GM12878 (cell line): ENCODE measurements around the gene TMEM236. TPM values are rescaled to one million over a fixed set of nuclear protein-coding genes. Genes with fewer than 3 reads are reported as not detected.

Experiments used
- ATAC-seq: fragments of 200-7000 bp; cut with Tn5 transposase; 3 replicates; pipeline ENCODE4 v1.9.1; 2020; ENCODE audit warnings: mild to moderate bottlenecking, moderate library complexity
- BruUV-seq: library from RNA; stranded (reverse); fragments of 400-500 nt; replicated peaks from 2 replicates; lab custom pipeline; 2021; lab: Mats Ljungman, UMichigan
- CTCF ChIA-PET: fragments of 300-600 bp; sonication (Branson Sonifier 250); formaldehyde crosslinking; extraction: SDS; loops from one replicate; lab custom pipeline; 2021; ENCODE audit warnings: inconsistent platforms; lab: Yijun Ruan, JAX
- POLR2A ChIA-PET: fragments of 350-600 bp; formaldehyde crosslinking; extraction: SDS; loops from one replicate; lab custom pipeline; 2021; ENCODE audit warnings: inconsistent platforms; lab: Charles Lee
- RAD21 ChIA-PET: fragments of 300-600 bp; sonication (Branson Sonifier 250); formaldehyde crosslinking; loops from one replicate; lab custom pipeline; 2023; ENCODE audit warnings: antibody characterized with exemption; ENCODE audit not compliant: unreplicated experiment; lab: Charles Lee
- SMC1A ChIA-PET: fragments of 300-600 bp; sonication (Branson Sonifier 250); formaldehyde crosslinking; loops from one replicate; lab custom pipeline; 2023; ENCODE audit not compliant: unreplicated experiment, uncharacterized antibody; lab: Charles Lee
- DNase-seq: peaks from one replicate; pipeline ENCODE4 v3.0.0-alpha.2; 2011; ENCODE audit warnings: low read depth, low spot score
- FAIRE-seq: peaks from 3 replicates; lab custom pipeline; 2011; peaks lifted over from hg19 to GRCh38; lab: Jason Lieb, UNC
- H2AFZ ChIP-seq: 2 replicates; pipeline ENCODE4 v1.6.0; 2011; ENCODE audit warnings: low read depth, low read length, control low read depth; ENCODE audit not compliant: control insufficient read depth
- H3K27ac ChIP-seq: 2 replicates; pipeline ENCODE4 v1.5.1; 2011; ENCODE audit warnings: control low read depth; ENCODE audit not compliant: control insufficient read depth, insufficient read depth
- H3K27me3 ChIP-seq, 2 experiments: replicated peaks in 1 of 2; 2 replicates each; pipeline versions ENCODE4 v1.6.0 to v1.6.1; 2011; ENCODE audit warnings: low read length in 1 of 2; ENCODE audit not compliant: control insufficient read depth in 2 of 2, insufficient read depth in 2 of 2
- H3K36me3 ChIP-seq, 2 experiments: 2 replicates each; pipeline ENCODE4 v1.5.1; 2011; ENCODE audit warnings: low read length in 1 of 2; ENCODE audit not compliant: control insufficient read depth in 2 of 2, insufficient read depth in 2 of 2
- H3K4me1 ChIP-seq: 2 replicates; pipeline ENCODE4 v1.6.1; 2011; ENCODE audit warnings: mild to moderate bottlenecking, low read length, moderate library complexity, mixed read lengths; ENCODE audit not compliant: control insufficient read depth, insufficient read depth
- H3K4me2 ChIP-seq: 2 replicates; pipeline ENCODE4 v1.6.0; 2011; ENCODE audit warnings: control low read depth; ENCODE audit not compliant: control insufficient read depth, insufficient read depth
- H3K4me3 ChIP-seq: fragments of 200-600 bp; sonication (generic); 2 replicates; pipeline ENCODE4 v1.5.1; 2016
- H3K79me2 ChIP-seq: 2 replicates; pipeline ENCODE4 v1.6.0; 2011; ENCODE audit warnings: low read length; ENCODE audit not compliant: control insufficient read depth, insufficient read depth
- H3K9ac ChIP-seq: 2 replicates; pipeline ENCODE4 v1.8.0; 2011; ENCODE audit warnings: low read length, control low read depth, mixed read lengths; ENCODE audit not compliant: control insufficient read depth, insufficient read depth
- H3K9me3 ChIP-seq: replicated peaks from 3 replicates; pipeline ENCODE4 v1.5.1; 2011; ENCODE audit warnings: mild to moderate bottlenecking, low read length; ENCODE audit not compliant: control insufficient read depth, insufficient read depth
- H4K20me1 ChIP-seq: 2 replicates; pipeline ENCODE4 v1.6.0; 2011; ENCODE audit not compliant: control insufficient read depth, insufficient read depth
- EP300 ChIP-seq, 2 experiments: fragments of 150-350 bp in 1 of 2; IDR thresholded peaks; 2 replicates each; pipeline ENCODE4 v1.6.1; 2011 to 2012; ENCODE audit warnings: low read depth in 2 of 2, low read length in 2 of 2, borderline replicate concordance in 1 of 2, improper control_type of control experiment in 1 of 2, inconsistent platforms in 1 of 2; ENCODE audit not compliant: control insufficient read depth in 1 of 2
- ESRRA ChIP-seq: IDR thresholded peaks from 2 replicates; pipeline ENCODE4 v1.6.1; 2012; ENCODE audit warnings: mild to moderate bottlenecking, low read length, improper control_type of control experiment
- ETV6 ChIP-seq, 2 experiments: fragments of 450-650 bp in 1 of 2; IDR thresholded peaks in 1 of 2; conservative IDR thresholded peaks in 1 of 2; 2 replicates each; pipeline ENCODE4 v1.6.1; 2014; ENCODE audit warnings: antibody characterized with exemption in 1 of 2, borderline replicate concordance in 1 of 2, low read depth in 1 of 2, mild to moderate bottlenecking in 1 of 2, moderate library complexity in 1 of 2
- FOXK2 ChIP-seq: fragments of 450-650 bp; IDR thresholded peaks from 2 replicates; pipeline ENCODE4 v1.6.1; 2017; ENCODE audit warnings: mild to moderate bottlenecking, moderate library complexity
- NFXL1 ChIP-seq: fragments of 450-650 bp; IDR thresholded peaks from 2 replicates; pipeline ENCODE4 v1.6.1; 2017; ENCODE audit warnings: antibody characterized with exemption, mild to moderate bottlenecking, borderline replicate concordance
- YBX1 ChIP-seq: fragments of 450-650 bp; IDR thresholded peaks from 2 replicates; pipeline ENCODE4 v1.6.1; 2016; ENCODE audit warnings: antibody characterized with exemption
- WGBS: methylation state at CpG from one replicate; pipeline ENCODE4 v1.1.6; 2016; ENCODE audit warnings: low lambda C conversion rate; ENCODE audit not compliant: insufficient replicate concordance, insufficient coverage; ENCODE audit errors: missing lambda C conversion rate; 5-methylcytosine and 5-hydroxymethylcytosine counted together
- in situ Hi-C: fragments of 300-500 bp; cut with MboI; formaldehyde crosslinking; loops from 9 replicates; pipeline ENCODE4 v1.14.3; 2018; ENCODE audit warnings: mixed read lengths
- intact Hi-C: fragments of 100-400 bp; cut with micrococcal nuclease; formaldehyde crosslinking; loops from one replicate; pipeline ENCODE4 v1.14.2; 2022; ENCODE audit not compliant: unreplicated experiment
- polyA plus RNA-seq, 11 experiments: library from polyadenylated mRNA; depleted of rRNA in 4 of 11; unstranded in 6 of 11; stranded (reverse) in 5 of 11; fragments of >200 nt; fragmentation: Nextera tagmentation in 4 of 11; fragmentation: Illumina TruSeq in 1 of 11; extraction: Ambion mirVana in 4 of 11; extraction: Trizol in 1 of 11; gene quantifications; 1 replicate in 1 of 11; 2 replicates in 10 of 11; pipeline versions ENCODE4 v1.2.1 to v1.2.3, GENCODE V29; 2011 to 2016; ENCODE audit warnings: inconsistent platforms in 2 of 11, missing spikeins in 2 of 11, low read depth in 1 of 11
- total RNA-seq, 4 experiments: library from RNA; depleted of rRNA in 3 of 4; stranded (reverse); fragments of >200 nt in 3 of 4; fragmentation: Illumina TruSeq in 1 of 4; extraction: Trizol in 1 of 4; gene quantifications; 2 replicates each; pipeline versions ENCODE4 v1.2.1 to v1.2.3, GENCODE V29; 2013 to 2021
- TF ChIP-seq, protein P1 (sequence below): fragments of 450-650 bp; IDR thresholded peaks from 2 replicates; pipeline ENCODE4 v1.6.1; 2016; ENCODE audit warnings: mild to moderate bottlenecking

The TMEM236 gene
- total and polyA plus RNA-seq, 10 of the 15 experiments (the other 5 are each of a cell fraction or from before 2014, with no cell fraction given), result 0.03 TPM; not detected in 9

DNA sequence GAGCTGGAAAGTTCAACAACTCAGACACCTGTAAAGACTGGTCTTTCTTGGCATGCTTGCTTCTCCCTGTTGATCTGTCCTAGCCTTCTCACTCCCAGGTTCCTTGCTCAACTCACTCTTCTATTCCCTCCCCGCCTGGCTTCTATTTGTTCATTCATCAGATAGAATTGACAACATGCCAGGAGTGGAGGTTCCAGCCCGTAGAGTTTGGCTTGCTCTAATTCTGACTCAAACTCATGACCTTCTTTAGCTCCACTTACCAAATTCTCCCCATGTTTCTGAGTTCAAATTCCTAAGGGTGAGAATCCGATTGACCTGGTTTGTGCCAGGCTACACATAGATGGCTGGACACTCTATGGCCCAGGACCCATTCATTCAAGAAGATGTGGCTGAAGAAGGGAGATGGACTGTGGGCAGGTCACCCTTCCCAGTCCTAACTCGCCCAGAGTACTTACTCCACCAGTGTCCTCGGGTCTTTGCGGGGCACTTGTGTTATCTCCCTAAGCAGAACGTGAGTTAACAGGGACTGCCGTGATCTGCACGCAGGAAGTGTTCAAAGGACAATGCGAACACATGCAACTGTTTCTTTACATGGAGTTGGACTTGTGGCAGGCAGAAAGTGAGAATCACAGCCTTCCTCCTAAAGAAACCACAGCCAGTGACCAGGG, 4.0 kb upstream of the TMEM236 start:
- no peaks in the 10 kb centered on the region; a peak in 1 of 4 replicates for H3K27me3 ChIP-seq
- H4K20me1 ChIP-seq, result no peaks in the 10 kb centered on the region
- no peak for TF ChIP-seq YBX1
- TF ChIP-seq EP300 (IDR thresholded peaks at IDR 0.05; ENCODE audit: borderline replicate concordance in 1 of 2, control insufficient read depth in 1 of 2, low read depth in 2 of 2, low read length in 2 of 2), result no peak
- TF ChIP-seq ESRRA, result no peak
- no peak for TF ChIP-seq NFXL1
- TF ChIP-seq, all 136 proteins: peak for 0
- no peaks in the 10 kb centered on the region for H3K4me1 ChIP-seq
- FAIRE-seq (no peak), ATAC-seq (no peak), DNase-seq (no peak)
- H3K36me3 ChIP-seq, result no peaks in the 10 kb centered on the region
- no peaks in the 10 kb centered on the region for H3K79me2 ChIP-seq
- ChIA-PET POLR2A (no interaction called here), SMC1A (interaction anchor here (1.3 kb wide), 1 partner anchor 52 kb away, joined by 3 read pairs; no protein-coding TSS in a partner anchor), CTCF (interaction anchor here (0.5 to 1.7 kb wide), 4 partner anchors 9 to 1094 kb away, joined by 3 to 6 read pairs (median 3); no protein-coding TSS in a partner anchor), RAD21 (no interaction called here)
- BruUV-seq, result no TSS peak
- intact Hi-C loops (no loop called here), in situ Hi-C loops (loop anchor here (25.0 kb wide), 1 partner anchor 911 kb away; no protein-coding TSS in a partner anchor)
- no peak overlapping the region for H2AFZ ChIP-seq
- no peaks in the 10 kb centered on the region for H3K9me3 ChIP-seq
- WGBS, result 52% methylated on average over 10 of the region's 10 CpGs
- H3K9ac ChIP-seq, result no peak overlapping the region
- H3K4me2 ChIP-seq, result no peak overlapping the region
- H3K27ac ChIP-seq, result no peak overlapping the region
- no peak overlapping the region for H3K4me3 ChIP-seq

- FAIRE-seq, result no peak
- Histone ChIP-seq H3K4me1 (no peaks in the 10 kb centered on the region), H2AFZ (no peak overlapping the region), H3K4me2 (no peak overlapping the region), H3K27ac (no peak overlapping the region), H3K36me3 (no peaks in the 10 kb centered on the region), H3K27me3 (no peaks in the 10 kb centered on the region), H3K79me2 (no peaks in the 10 kb centered on the region), H3K4me3 (no peak overlapping the region), H3K9ac (no peak overlapping the region), H3K9me3 (no peaks in the 10 kb centered on the region), H4K20me1 (no peaks in the 10 kb centered on the region)
- in situ Hi-C loops (loop anchor here (25.0 kb wide), 1 partner anchor 913 kb away; no protein-coding TSS in a partner anchor), intact Hi-C loops (no loop called here)
- ChIA-PET RAD21 (no interaction called here), SMC1A (no interaction called here), POLR2A (no interaction called here), CTCF (no interaction called here)
- DNase-seq, result no peak
- TF ChIP-seq, protein P1, sequence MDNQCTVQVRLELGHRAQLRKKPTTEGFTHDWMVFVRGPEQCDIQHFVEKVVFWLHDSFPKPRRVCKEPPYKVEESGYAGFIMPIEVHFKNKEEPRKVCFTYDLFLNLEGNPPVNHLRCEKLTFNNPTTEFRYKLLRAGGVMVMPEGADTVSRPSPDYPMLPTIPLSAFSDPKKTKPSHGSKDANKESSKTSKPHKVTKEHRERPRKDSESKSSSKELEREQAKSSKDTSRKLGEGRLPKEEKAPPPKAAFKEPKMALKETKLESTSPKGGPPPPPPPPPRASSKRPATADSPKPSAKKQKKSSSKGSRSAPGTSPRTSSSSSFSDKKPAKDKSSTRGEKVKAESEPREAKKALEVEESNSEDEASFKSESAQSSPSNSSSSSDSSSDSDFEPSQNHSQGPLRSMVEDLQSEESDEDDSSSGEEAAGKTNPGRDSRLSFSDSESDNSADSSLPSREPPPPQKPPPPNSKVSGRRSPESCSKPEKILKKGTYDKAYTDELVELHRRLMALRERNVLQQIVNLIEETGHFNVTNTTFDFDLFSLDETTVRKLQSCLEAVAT, result no peak
- TF ChIP-seq FOXK2 (no peak), ETV6 (conservative IDR thresholded peaks at IDR 0.05 in 1 of 2, IDR thresholded peaks at IDR 0.05 in 1 of 2; ENCODE audit: borderline replicate concordance in 1 of 2, low read depth in 1 of 2) (no peak)
- BruUV-seq, result no TSS peak
- WGBS, result 65% methylated on average over 8 of the region's 8 CpGs
- ATAC-seq, result no peak
Measured at GRCh38 chr10:17749890-17750289, 2.1 kb upstream of the TMEM236 start.
